WTC11 (cell line): ENCODE data around the gene ENTHD1.

Experiments used
- CTCF ChIP-seq: fragments of 200-600 bp; IDR thresholded peaks from 2 replicates; pipeline ENCODE4 v1.8.0; 2022; ENCODE audit warnings: antibody characterized with exemption
- ESRRA ChIP-seq: sonication (generic); formaldehyde crosslinking; IDR thresholded peaks from 2 replicates; pipeline ENCODE4 v1.8.1; 2022; ENCODE audit warnings: mild to moderate bottlenecking, missing genetic modification reagents, borderline replicate concordance
- ETV6 ChIP-seq: sonication (generic); formaldehyde crosslinking; IDR thresholded peaks from 2 replicates; pipeline ENCODE4 v1.8.1; 2022; ENCODE audit warnings: mild to moderate bottlenecking, missing genetic modification reagents
- SMAD4 ChIP-seq: sonication (generic); formaldehyde crosslinking; IDR thresholded peaks from 2 replicates; pipeline ENCODE4 v1.8.0; 2022; ENCODE audit warnings: mild to moderate bottlenecking, missing genetic modification reagents
- TP53 ChIP-seq: sonication (generic); formaldehyde crosslinking; IDR thresholded peaks from 2 replicates; pipeline ENCODE4 v1.8.1; 2023; ENCODE audit warnings: mild to moderate bottlenecking, missing genetic modification reagents
- TF ChIP-seq, protein P1 (sequence below): sonication (generic); formaldehyde crosslinking; IDR thresholded peaks from 2 replicates; pipeline ENCODE4 v1.8.0; 2022; ENCODE audit warnings: missing genetic modification reagents
- TF ChIP-seq, protein P2 (sequence below): sonication (generic); formaldehyde crosslinking; IDR thresholded peaks from 2 replicates; pipeline ENCODE4 v1.8.1; 2023; ENCODE audit warnings: mild to moderate bottlenecking, missing genetic modification reagents
- TF ChIP-seq, protein P3 (sequence below): sonication (generic); formaldehyde crosslinking; IDR thresholded peaks from 2 replicates; pipeline ENCODE4 v1.8.0; 2022; ENCODE audit warnings: mild to moderate bottlenecking, missing genetic modification reagents

GRCh38 chr22:39818094-39818493 is 75.5 kb downstream of the ENTHD1 start:
- TF ChIP-seq ETV6 (no peak), CTCF (no peak), ESRRA (CRISPR knock-in tag) (no peak), SMAD4 (CRISPR knock-in tag) (no peak), TP53 (no peak)
- TF ChIP-seq, protein P1, sequence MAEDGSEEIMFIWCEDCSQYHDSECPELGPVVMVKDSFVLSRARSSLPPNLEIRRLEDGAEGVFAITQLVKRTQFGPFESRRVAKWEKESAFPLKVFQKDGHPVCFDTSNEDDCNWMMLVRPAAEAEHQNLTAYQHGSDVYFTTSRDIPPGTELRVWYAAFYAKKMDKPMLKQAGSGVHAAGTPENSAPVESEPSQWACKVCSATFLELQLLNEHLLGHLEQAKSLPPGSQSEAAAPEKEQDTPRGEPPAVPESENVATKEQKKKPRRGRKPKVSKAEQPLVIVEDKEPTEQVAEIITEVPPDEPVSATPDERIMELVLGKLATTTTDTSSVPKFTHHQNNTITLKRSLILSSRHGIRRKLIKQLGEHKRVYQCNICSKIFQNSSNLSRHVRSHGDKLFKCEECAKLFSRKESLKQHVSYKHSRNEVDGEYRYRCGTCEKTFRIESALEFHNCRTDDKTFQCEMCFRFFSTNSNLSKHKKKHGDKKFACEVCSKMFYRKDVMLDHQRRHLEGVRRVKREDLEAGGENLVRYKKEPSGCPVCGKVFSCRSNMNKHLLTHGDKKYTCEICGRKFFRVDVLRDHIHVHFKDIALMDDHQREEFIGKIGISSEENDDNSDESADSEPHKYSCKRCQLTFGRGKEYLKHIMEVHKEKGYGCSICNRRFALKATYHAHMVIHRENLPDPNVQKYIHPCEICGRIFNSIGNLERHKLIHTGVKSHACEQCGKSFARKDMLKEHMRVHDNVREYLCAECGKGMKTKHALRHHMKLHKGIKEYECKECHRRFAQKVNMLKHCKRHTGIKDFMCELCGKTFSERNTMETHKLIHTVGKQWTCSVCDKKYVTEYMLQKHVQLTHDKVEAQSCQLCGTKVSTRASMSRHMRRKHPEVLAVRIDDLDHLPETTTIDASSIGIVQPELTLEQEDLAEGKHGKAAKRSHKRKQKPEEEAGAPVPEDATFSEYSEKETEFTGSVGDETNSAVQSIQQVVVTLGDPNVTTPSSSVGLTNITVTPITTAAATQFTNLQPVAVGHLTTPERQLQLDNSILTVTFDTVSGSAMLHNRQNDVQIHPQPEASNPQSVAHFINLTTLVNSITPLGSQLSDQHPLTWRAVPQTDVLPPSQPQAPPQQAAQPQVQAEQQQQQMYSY (CRISPR knock-in tag) = no peak
- TF ChIP-seq, protein P2, sequence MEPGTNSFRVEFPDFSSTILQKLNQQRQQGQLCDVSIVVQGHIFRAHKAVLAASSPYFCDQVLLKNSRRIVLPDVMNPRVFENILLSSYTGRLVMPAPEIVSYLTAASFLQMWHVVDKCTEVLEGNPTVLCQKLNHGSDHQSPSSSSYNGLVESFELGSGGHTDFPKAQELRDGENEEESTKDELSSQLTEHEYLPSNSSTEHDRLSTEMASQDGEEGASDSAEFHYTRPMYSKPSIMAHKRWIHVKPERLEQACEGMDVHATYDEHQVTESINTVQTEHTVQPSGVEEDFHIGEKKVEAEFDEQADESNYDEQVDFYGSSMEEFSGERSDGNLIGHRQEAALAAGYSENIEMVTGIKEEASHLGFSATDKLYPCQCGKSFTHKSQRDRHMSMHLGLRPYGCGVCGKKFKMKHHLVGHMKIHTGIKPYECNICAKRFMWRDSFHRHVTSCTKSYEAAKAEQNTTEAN (CRISPR knock-in tag) = no peak
- TF ChIP-seq, protein P3, sequence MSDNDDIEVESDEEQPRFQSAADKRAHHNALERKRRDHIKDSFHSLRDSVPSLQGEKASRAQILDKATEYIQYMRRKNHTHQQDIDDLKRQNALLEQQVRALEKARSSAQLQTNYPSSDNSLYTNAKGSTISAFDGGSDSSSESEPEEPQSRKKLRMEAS (CRISPR knock-in tag) = no peak
